GM19035 (cell line): ENCODE results near the gene NEUROG1.
"Not testable (repeated sequence)": the region's sequence is repeated elsewhere in the genome, so short reads cannot be mapped to it uniquely, and the experiment has no call there.

Experiments
- ATAC-seq: cut with Tn5 transposase; IDR thresholded peaks from one replicate; pipeline ENCODE4 v1.9.1; 2021; ENCODE audit not compliant: unreplicated experiment

The NEUROG1 gene

DNA sequence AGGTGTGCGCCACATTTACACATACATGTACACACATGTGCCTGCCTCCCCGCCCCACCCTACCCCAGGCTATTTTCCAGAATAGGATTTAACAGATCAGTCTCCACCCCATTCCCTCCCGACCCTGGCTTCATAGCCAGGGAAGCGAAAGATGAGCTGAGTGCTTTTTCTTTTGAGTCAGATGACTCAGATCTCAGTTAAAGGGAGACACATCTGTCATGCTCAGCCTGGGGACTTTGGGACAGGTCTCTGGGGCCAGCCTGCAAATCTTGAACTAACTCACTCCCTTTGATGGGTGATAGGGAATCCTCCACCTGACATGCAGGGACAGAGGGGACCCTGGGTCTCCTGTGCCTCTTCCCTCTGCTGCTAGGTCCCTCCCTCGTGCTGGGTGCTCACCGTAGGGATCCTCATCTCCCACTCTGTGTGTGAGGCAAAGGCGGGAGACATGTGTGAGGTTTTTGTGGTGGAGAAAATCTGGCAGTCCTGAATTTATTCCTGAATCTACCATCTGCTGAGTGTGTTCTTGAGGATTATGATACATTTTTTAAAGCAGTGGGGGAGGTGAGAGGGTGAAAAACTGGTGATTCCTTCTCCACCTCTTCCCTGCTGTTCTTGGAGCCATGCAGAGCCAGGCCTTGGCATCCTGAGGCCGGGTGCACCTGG lies 37.7 kb downstream of the NEUROG1 start:
- no peak for ATAC-seq

DNA sequence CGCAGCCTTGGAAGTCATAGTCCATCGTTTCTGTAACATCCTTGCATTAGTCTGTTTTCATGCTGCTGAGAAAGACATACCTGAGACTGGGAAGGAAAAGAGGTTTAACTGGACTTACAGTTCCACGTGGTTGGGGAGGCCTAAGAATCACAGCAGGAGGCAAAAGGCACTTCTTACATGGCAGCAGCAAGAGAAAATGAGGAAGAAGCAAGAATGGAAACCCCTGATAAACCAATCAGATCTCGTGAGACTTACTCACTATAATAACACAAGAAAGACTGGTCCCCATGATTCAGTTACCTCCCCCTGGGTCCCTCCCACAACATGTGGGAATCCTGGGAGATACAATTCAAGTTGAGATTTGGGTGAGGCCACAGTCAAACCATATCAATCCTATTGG lies 40.2 kb downstream of the NEUROG1 start:
- ATAC-seq = not testable (repeated sequence)

DNA sequence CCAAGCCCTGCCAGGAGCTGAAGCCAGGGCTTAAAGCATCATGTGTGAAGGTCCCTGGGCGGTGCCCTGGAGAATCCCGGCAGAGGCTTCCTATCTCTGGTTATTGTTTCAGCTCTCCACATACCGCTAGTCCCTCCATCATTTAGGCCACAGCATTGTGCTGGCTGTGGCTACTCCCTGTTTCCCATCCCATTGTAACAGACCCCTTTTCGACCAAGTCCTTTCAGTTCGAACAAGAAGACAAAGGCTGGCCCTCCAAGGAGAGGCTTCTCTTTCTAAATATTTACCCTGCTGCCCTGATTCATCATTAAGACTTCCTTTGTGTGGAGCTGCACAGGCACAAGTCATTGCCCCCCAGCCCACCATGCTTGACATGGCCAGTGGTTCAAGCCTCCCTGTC lies 41.6 kb downstream of the NEUROG1 start:
- no peak for ATAC-seq

DNA sequence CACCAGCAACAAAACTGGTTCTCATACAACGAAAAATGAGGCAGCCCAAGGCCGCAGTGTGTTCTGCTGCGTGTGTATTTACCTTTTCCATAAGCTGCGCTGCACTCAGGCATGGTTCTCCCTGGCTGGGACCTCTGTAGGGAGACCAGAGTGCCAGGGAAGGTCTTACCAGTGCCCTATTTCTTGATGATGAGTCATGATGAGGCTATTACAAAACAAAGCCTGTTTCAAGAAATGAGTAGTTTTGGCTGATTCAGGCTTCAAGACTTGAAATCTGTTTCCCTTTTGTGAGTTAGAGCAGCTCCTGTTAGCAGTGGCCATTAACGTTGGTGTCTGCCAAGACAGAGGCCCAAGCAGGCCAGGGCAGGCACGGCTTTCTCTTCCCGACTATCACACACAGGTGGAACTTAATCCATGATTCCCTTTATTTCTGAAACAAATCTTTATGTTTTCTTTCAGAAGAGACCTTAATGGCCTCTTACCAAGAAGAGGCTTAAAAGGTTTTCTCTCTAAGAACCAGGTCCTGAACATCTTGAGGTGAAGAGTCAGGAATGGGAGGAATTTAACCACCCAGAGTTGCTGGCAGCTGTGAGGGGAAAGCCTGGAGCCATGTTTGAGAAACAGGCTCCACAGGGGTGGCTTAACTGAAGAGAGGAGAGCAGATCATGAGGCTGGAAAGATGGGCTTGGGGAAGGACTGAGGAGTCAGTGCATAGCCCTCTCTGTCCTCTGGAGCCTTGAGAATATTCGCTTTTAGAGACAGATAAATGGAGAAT lies 42.2 kb downstream of the NEUROG1 start:
- no peak for ATAC-seq

DNA sequence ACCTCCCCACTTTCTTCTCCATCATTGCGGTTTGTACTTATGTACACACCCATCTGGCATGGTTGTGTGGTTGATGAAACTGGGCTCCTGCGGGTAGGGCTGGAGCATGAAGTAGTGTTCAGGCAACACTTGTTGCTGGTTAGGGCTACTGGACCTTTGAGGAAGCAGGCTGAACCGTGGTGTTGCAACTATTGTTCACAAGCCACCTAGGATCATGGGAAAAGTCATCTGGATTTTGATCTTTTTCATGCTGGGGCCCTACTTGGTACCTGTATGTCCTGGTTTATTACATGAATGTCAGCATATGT lies 43.5 kb downstream of the NEUROG1 start:
- ATAC-seq = no peak

DNA sequence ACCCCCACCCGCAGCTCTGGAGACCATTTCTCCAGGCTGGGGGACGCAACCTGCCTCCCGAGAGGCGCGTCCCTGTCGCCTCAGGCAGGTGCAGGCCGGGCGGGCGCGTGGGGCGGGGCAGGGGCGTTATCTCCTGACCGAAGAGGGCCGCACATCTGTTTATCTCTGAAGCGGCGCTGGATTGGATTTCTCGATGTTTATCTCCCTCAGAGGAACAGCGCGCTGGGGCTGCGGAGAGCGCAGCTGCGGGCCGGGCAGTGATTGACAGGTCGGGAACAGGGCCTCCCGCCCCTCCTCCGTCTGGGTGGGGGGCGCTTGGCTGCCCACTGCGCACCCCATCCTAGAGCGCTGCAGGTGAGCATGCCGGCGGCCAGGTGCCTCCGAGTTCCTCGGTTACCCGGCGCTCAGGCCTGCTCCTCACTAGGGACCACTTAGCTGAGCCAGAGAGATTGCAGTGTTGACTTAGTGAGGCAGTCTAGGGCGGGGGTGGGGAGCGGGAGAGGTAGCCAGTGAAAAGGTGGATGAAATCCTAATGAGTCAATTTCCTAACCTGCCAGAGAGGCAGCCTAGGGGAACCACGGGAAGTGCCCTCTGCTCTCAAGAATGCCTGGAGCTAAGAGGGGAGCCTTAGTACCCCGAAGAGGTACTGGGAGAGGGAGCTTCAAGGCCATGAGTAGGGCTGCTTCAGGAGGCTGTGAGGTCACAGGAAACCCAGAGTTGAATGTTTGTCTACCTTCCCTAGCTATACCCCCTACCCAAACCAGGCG lies 44.0 kb downstream of the NEUROG1 start:
- no peak for ATAC-seq

DNA sequence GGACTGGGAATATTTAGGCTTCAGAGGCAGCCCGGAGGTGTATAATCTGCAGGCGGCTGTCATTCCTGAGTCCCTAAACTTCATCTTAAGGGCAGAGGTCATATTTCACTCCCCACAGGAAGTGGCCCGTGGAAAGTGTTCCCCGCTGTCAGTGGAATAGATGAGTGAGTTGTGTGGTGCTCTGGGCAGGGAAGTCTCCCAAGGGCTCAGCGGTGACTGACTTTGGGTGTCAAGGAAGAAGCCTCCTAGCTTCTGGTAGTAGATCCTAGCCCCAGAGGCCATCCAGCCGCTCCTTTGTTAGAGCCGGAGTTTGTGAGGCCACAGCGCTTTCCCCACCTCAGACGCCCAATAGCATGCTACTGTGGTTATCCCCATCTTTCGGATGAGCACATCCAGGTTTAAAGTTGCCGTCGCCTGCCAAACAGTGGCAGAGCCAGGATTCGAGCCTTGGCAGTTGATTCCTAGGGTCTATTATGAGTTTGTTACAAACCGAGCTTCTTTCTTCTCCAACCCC lies 44.7 kb downstream of the NEUROG1 start:
- no peak for ATAC-seq

DNA sequence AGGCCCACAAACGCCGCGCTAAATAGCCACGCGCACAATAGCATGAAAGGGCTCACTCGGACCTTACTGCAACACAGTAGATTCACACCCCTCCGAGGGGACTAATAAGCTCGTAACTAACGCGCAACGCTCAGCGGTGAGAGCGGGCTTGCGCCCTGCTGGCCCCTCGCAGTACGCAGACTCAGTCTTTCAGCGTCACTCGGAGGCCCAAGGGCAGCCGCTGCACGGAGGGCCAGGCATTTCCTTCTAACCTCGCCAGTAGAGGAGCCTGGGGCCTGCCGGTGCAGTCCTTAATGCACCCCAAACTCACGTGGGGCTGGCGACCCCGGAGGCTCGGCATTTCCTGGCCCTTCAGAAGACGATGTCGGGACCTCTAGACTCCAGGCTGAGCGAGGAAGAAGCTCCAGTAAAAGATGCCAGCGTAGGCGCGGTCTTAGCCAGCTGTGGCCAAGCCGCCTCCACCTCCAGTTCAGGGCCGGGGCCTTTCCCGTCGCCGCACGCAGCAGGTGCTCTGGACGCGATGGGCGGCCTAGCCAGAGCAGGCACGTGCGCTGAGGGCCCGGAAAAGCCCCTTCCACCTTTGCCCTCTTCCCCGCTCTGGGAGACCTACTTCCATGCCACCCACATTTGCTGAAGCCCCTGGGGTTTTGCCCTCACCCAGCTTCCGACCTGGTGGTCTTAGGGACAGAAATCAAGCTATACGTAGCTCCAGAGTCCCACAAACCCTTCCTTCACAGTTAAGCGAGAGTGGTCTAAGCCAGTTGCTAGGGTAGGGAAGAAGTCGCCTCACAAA lies 45.3 kb downstream of the NEUROG1 start:
- no peak for ATAC-seq

DNA sequence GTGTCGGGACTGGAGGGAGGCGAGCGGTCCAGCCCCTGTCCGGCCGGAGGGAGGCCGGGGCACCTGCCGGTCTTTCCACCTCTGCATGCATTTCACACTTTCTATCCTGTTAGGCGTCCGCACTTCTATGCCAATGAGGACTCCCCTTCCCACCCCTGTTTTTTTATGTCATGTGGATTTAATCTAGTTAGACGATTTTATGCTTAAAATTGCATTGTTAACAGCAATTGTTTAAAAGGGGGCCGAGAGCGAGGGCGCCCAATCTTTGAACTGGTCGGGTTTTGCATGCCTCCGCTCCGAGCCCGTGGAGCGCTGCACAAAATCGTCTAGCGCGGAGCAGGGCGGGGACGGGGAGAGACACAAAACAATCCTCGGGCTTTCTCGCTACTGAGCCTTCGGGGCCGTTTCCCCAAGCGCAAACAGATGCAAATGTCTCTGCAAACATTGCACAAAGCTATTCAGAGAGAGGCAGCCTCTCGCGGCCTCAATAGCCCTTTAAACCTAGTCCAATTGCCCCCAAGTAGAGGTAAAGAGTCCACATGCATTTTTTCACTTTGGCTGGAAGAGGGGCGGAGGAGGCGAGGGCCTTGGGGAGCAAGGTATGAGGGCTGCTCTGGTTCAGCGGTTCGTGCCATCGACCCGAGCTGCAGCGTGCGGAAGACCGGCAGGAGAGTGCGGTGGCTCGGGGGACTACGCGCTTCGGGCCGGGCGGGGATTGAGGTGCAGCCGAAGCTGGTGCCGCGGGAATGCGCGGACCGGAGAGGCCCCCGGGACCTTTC lies 46.1 kb downstream of the NEUROG1 start:
- ATAC-seq = no peak

DNA sequence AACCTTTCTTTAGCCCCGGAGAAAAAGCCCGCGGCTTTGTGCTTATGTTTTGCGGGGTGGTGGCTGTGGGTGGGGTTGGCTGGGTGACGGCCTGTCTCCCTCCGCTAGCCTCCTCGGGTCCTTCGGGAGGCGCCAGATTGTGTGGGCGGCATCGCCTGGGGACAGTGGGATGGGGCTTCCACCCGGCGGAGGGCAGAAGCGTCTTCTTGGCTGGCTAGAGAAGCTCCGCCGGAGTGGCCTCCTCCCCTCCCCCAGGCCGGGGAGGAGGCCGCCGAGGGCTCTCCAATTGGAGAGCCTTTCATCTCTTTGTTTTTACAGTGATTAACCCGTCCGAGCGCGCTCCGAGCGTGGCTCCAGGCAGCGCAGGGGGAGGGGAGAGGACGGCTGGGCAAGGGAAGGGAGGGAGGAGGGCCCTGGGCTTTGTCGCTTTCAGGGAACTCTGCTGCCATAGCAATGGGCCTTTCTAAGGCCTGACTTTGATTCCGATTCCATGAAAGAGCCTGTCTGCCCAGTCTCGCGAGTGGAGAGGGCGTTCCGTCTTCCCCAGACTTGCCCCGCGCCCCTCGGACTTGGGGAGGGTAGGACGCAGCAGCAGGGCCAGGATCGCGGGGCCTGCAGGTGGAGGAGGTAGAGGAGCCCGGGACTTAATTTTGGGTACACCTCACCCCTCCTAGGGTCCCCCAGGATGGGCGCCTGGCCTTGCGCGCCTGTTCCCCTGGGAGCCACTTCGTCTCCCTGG lies 46.9 kb downstream of the NEUROG1 start:
- ATAC-seq = no peak

DNA sequence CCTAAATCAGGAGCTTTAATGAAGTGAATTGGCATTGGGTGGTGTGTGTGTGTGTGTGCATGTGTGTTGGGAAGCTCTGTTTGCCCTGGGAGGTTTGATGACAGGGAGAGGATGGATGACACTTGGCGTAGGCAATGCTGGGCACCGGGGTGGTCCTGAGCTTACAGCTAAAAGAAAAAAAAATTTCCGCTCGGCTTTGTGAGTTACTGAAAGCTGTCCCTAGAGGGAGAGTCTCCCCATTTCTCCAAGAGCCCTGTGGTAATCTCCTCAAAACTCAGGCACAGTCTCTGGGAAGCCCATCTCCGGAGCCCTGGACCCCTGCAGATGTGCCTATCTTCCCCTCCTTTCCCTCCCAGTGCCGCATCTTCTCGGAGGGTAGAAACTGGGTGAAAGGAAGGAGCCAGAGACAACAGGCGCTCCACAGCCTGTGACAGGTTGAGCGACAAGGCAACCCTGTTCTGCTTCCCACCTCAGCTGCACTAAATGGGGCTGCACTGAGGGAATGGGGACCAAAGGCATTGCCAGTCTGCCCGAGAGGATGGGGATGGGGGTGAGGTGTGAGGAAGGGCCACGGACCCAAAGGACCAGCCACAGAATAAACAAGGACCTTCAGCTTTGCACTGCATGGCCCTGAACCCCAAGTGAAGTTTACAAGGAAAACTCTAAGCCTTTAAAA lies 47.8 kb downstream of the NEUROG1 start:
- no peak for ATAC-seq

DNA sequence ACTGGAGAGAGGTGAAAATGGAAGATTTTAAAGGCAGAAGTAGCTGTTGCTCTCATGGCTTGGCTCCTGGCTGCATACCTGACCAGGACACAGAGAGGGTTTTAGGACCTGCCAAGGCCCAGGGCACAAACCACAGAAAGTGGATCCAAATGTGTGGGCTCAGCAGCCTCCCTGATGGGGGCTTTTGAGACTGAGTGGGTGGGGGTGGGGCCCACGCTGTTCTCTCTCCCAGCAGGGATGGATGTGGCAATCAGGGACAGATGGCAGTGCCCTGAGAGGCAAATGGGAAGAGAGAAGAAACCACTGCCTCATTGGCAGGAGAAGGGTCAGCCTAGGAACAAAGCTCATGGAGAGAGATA lies 48.7 kb downstream of the NEUROG1 start:
- no peak for ATAC-seq

DNA sequence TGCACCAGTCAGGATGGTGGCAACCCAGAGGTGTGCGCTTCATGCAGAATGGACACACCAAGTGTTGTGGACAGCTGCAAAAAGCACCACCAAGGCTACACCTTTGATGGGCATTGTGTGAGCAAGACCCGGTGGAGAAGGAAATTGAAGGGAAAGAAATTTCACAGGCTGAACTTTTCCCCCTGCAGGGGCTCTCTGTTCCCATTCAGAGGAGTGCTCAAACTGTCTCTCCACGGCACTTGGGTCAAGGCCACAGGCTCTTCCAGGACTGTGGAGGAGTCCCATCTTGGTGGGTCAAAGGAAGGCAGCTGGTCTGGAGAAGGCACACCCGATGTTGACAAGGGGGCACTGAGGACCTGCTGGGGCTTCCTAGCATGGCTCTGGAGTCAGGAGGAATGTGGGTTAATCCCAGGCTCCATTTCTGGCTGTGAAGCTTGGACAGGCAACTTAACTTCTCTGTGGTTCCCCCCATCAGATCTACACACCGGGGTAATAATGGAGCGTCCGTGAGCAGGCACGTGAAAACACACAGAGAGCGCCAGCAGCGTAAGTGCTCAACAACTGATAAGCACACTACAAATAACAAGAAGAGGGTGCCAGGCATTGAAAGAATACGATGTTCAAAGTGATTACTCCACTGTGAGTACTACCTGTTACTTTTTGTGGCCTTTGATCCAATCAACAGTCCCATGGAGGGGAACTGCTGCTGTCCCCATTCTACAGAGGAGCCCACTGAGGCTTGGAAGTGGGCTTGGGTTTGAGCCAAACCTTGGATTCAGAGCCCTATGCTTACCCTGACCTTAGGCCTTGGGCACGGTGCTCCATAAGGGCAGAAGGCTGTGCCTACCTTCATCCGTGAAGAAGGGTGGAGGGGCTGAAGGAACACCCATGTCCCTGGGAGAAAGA lies 49.4 kb downstream of the NEUROG1 start:
- no peak for ATAC-seq

DNA sequence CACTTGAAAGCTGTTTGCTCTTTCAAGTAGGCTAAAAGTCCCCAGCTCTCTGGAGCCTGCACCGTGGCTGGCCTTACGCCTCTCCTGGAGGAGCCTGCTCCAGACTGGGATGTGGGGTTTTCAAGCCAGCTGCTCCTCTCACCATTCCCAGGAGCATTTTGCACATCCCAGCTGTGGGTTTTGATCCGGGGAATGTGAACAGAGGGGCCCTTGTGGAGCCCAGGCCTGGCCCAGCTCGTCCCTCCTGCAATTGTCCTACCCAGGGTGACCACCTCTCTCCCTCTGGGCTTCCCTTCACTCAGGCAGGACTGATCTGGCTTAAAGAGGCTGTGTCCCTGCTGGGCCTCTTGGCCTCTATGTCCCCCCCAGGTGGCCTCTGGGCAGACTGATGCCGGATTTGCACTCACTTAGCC lies 51.1 kb downstream of the NEUROG1 start:
- ATAC-seq = no peak
